Measurements from ENCODE around the gene ALKBH1. TPM values are rescaled to one million over a fixed set of nuclear protein-coding genes. Genes with fewer than 3 reads are reported as not detected.

Gene ALKBH1
- polyA plus RNA-seq, 1 donor from 2014 or later, result 20.8 TPM

- Histone ChIP-seq H3K79me2 (replicated peaks; ENCODE audit: insufficient read depth, low read length) (no peaks in the 10 kb centered on the region), H3K9me2 (ENCODE audit: insufficient read depth, low read length) (no peaks in the 10 kb centered on the region)
These were observed 84.6 kb downstream of the ALKBH1 start for GRCh38 chr14:77623201-77623600.

More at GRCh38 chr14:77623201-77623600, 84.6 kb downstream of the ALKBH1 start:
- no peak overlapping the region for H3K4me3 ChIP-seq (ENCODE audit: low read length)
- no peak overlapping the region for H3K9ac ChIP-seq (ENCODE audit: low read length)
- no peaks in the 10 kb centered on the region for H4K20me1 ChIP-seq (ENCODE audit: insufficient read depth)
- no peak overlapping the region for H3K27ac ChIP-seq (ENCODE audit: low read length)
- no peaks in the 10 kb centered on the region for H3K36me3 ChIP-seq (ENCODE audit: insufficient read depth, low read length)
- H3K4me2 ChIP-seq (ENCODE audit: low read length), result no peak overlapping the region
- H3F3A ChIP-seq (ENCODE audit: insufficient read depth, low read length, poor library complexity, severe bottlenecking), result no peaks in the 10 kb centered on the region
- TF ChIP-seq RAD21 (conservative IDR thresholded peaks at IDR 0.05), result no peak
- no peak for TF ChIP-seq REST (IDR thresholded peaks at IDR 0.05; ENCODE audit: borderline replicate concordance)
- TF ChIP-seq CTCF (IDR thresholded peaks at IDR 0.05; ENCODE audit: poor library complexity, severe bottlenecking), result no peak
- TF ChIP-seq EP300 (conservative IDR thresholded peaks at IDR 0.05; ENCODE audit: poor library complexity, severe bottlenecking), result no peak
- TF ChIP-seq EZH2 (IDR thresholded peaks at IDR 0.05; ENCODE audit: borderline replicate concordance, insufficient read depth, low read length, poor library complexity, severe bottlenecking), result no peak
- no peak for TF ChIP-seq POLR2AphosphoS5 (IDR thresholded peaks at IDR 0.05)
- no peak for TF ChIP-seq SMC3 (conservative IDR thresholded peaks at IDR 0.05; ENCODE audit: poor library complexity)
- TF ChIP-seq TAF1 (IDR thresholded peaks at IDR 0.05; ENCODE audit: low read depth), result no peak
- no peak for TF ChIP-seq MXI1 (conservative IDR thresholded peaks at IDR 0.05; ENCODE audit: poor library complexity, severe bottlenecking)
- H3K27me3 ChIP-seq (ENCODE audit: insufficient read depth, low read depth, low read length), result no peaks in the 10 kb centered on the region
- H3K9me3 ChIP-seq (ENCODE audit: low read length), result no peaks in the 10 kb centered on the region
- no peak overlapping the region for H2AFZ ChIP-seq (ENCODE audit: low read depth, low read length)

Small RNAs within 50 kb of the gene (small RNA-seq; reads per million reads assigned to genes)
- 0 reads per million in 3 experiments for gene COX6CP11

Other genes with a start within 250 kb of the ALKBH1 start
- 207 and 239 TPM in 2 replicates for gene AHSA1, start 249.9 kb downstream of the ALKBH1 start, polyA plus RNA-seq
- 1.4 and 2.7 TPM in 2 replicates for gene ISM2, start 209.2 kb downstream of the ALKBH1 start, polyA plus RNA-seq
- 12.0 and 15.1 TPM in 2 replicates for gene SPTLC2, start 91.4 kb downstream of the ALKBH1 start, polyA plus RNA-seq
- 592 and 697 TPM in 2 replicates for gene SLIRP, start 80 bp upstream of the ALKBH1 start, polyA plus RNA-seq
- gene SNW1, start 53.1 kb upstream of the ALKBH1 start, polyA plus RNA-seq, result 60.1 and 81.2 TPM in 2 replicates
- gene ADCK1, start 92.1 kb upstream of the ALKBH1 start, polyA plus RNA-seq, result 13.6 and 18.1 TPM in 2 replicates

Data from neural cell (in vitro differentiated cells).